WTC11 (cell line): ENCODE measurements around the gene PROM2.

ENCODE experiments used
- ATF1 ChIP-seq: sonication (generic); formaldehyde crosslinking; IDR thresholded peaks from 2 replicates; pipeline ENCODE4 v1.8.1; 2023; ENCODE audit warnings: mild to moderate bottlenecking, moderate library complexity, missing genetic modification reagents
- ATF2 ChIP-seq: sonication (generic); formaldehyde crosslinking; IDR thresholded peaks from 2 replicates; pipeline ENCODE4 v1.8.1; 2022; ENCODE audit warnings: low read depth, missing genetic modification reagents, borderline replicate concordance
- CTCF ChIP-seq: fragments of 200-600 bp; IDR thresholded peaks from 2 replicates; pipeline ENCODE4 v1.8.0; 2022; ENCODE audit warnings: antibody characterized with exemption
- E2F4 ChIP-seq: sonication (generic); formaldehyde crosslinking; IDR thresholded peaks from 2 replicates; pipeline ENCODE4 v1.8.1; 2022; ENCODE audit warnings: low read depth, mild to moderate bottlenecking, moderate library complexity, missing genetic modification reagents, borderline replicate concordance
- EMX1 ChIP-seq: fragments of 250-450 bp; sonication (Bioruptor Pico); IDR thresholded peaks from 2 replicates; pipeline ENCODE4 v1.8.0; 2021; ENCODE audit warnings: mild to moderate bottlenecking
- HMGXB4 ChIP-seq: sonication (generic); formaldehyde crosslinking; IDR thresholded peaks from 2 replicates; pipeline ENCODE4 v1.8.1; 2023; ENCODE audit warnings: mild to moderate bottlenecking, moderate library complexity, missing genetic modification reagents
- KAT7 ChIP-seq: sonication (generic); formaldehyde crosslinking; IDR thresholded peaks from 2 replicates; pipeline ENCODE4 v1.8.1; 2023; ENCODE audit warnings: missing genetic modification reagents, mild to moderate bottlenecking, borderline replicate concordance
- MAX ChIP-seq: sonication (generic); formaldehyde crosslinking; IDR thresholded peaks from 2 replicates; pipeline ENCODE4 v1.8.0; 2022; ENCODE audit warnings: mild to moderate bottlenecking, missing genetic modification reagents
- NR2C2 ChIP-seq: sonication (generic); formaldehyde crosslinking; IDR thresholded peaks from 2 replicates; pipeline ENCODE4 v1.8.0; 2022; ENCODE audit warnings: mild to moderate bottlenecking, missing genetic modification reagents
- NR3C1 ChIP-seq: sonication (generic); formaldehyde crosslinking; conservative IDR thresholded peaks from 2 replicates; pipeline ENCODE4 v1.8.1; 2023; ENCODE audit warnings: low read depth, mild to moderate bottlenecking, missing genetic modification reagents
- PRDM15 ChIP-seq: sonication (generic); formaldehyde crosslinking; IDR thresholded peaks from 2 replicates; pipeline ENCODE4 v1.8.0; 2022; ENCODE audit warnings: missing genetic modification reagents
- SMAD3 ChIP-seq: sonication (generic); formaldehyde crosslinking; IDR thresholded peaks from 2 replicates; pipeline ENCODE4 v1.8.0; 2022; ENCODE audit warnings: missing genetic modification reagents, mild to moderate bottlenecking, borderline replicate concordance
- TEAD1 ChIP-seq: sonication (generic); formaldehyde crosslinking; IDR thresholded peaks from 2 replicates; pipeline ENCODE4 v1.8.0; 2022; ENCODE audit warnings: mild to moderate bottlenecking, missing genetic modification reagents
- USF2 ChIP-seq: sonication (generic); formaldehyde crosslinking; IDR thresholded peaks from 2 replicates; pipeline ENCODE4 v1.8.1; 2023; ENCODE audit warnings: mild to moderate bottlenecking, missing genetic modification reagents, moderate library complexity

GRCh38 chr2:95262896-95263542 lies 11.2 kb upstream of the PROM2 start:
- TF ChIP-seq MAX (CRISPR knock-in tag): no peak
- TF ChIP-seq SMAD3: no peak
- TF ChIP-seq USF2 (CRISPR knock-in tag): no peak
- no peak for TF ChIP-seq EMX1 (CRISPR knock-in tag)
- no peak for TF ChIP-seq CTCF
- no peak for TF ChIP-seq PRDM15 (CRISPR knock-in tag)
- TF ChIP-seq NR3C1 (CRISPR knock-in tag): no peak
- TF ChIP-seq HMGXB4: no peak
- TF ChIP-seq TEAD1 (CRISPR knock-in tag): no peak
- TF ChIP-seq E2F4 (CRISPR knock-in tag): no peak
- no peak for TF ChIP-seq ATF1 (CRISPR knock-in tag)
- no peak for TF ChIP-seq KAT7
- TF ChIP-seq ATF2 (CRISPR knock-in tag): no peak
- no peak for TF ChIP-seq NR2C2 (CRISPR knock-in tag)
